NT2/D1 (cell line): ENCODE data around the gene MORN4.

ENCODE experiments used
- SUZ12 ChIP-seq: IDR thresholded peaks from 2 replicates; pipeline ENCODE4 v1.6.1; 2011; ENCODE audit not compliant: insufficient read length, insufficient read depth; ENCODE audit errors: extremely low read depth
- YY1 ChIP-seq: IDR thresholded peaks from 2 replicates; pipeline ENCODE4 v1.6.1; 2011; ENCODE audit not compliant: insufficient read length, insufficient read depth
- ZNF274 ChIP-seq: IDR thresholded peaks from 2 replicates; pipeline ENCODE4 v1.6.1; 2011; ENCODE audit warnings: mild to moderate bottlenecking, low read depth, low read length

DNA sequence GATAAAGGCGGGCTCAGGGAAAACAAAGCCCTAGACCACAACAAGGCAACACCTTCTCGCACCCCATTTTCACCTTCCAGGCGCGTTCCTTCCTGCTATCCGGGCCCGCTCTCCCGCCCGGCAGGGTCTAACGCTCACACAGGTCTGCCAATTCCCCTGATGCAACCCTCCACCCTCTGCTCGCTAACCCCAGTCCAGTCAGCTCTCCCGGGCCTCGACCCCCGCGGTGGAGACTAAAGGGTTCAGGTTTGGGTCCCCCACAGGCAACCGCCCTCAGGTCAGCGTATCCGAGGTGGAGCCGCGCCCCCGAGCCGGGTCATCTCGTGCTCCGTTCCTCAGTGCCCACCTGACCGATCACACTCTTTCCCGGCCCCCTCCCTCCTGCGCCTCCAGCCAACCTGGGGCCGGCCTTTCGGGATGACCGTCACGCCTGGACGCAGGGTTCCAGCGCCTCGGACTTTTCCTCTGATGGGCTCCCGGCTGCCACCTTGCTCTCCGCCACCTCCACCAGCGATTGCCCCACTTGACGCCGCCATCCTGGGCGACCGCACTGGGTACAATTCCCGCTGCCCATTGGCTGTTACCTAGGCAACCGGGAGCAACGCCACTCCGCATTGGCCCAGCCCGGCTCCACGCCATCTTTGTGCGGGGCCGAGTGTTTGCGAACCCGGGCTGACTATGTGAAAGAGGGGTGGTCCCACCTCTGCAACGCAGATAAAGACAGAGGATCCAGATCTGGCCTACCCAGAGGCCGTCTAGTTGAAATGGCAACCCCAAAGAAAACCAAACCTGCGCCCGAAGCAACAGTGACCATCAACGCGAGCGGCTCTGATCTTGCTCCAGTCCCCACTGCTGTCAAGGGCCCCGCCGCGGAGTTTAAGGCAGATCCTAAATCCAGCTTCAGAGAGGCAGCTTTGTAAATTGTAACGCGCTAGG, at the start of gene MORN4:
- TF ChIP-seq SUZ12 (no peak), ZNF274 (no peak), YY1 (peak; percentile 93)
